T-helper 22 cell (primary cell): ENCODE data around the gene PAX8.
"Not testable (repeated sequence)": the region's sequence is repeated elsewhere in the genome, so short reads cannot be mapped to it uniquely, and the experiment has no call there.

Experiments
- DNase-seq: peaks from one replicate; pipeline ENCODE4 v3.0.0-alpha.2; 2020; ENCODE audit warnings: low read depth

The PAX8 gene

DNA sequence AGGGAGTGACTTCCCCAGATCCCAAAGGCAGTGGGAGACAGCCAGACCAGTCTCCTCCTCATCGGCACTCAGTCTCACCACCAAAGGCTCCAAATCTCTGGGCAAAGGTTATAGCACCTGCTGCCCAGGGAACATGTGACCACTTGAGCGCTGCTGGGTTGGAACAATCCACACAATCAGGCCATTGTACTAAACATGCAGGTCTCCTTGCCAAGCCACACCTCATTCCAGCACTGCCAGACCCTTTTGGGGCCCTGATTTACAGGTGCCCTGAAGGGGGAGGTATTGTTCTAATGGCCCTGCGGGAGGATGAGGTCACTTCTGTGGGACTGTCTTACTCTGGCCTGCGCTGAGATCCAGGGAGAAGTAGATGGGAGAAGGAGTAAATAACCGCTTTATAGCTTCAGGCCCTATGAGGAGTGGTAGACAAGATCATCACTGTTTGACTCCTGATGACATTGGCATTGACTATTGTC lies 10.0 kb upstream of the PAX8 start:
- DNase-seq, result not testable (repeated sequence)

DNA sequence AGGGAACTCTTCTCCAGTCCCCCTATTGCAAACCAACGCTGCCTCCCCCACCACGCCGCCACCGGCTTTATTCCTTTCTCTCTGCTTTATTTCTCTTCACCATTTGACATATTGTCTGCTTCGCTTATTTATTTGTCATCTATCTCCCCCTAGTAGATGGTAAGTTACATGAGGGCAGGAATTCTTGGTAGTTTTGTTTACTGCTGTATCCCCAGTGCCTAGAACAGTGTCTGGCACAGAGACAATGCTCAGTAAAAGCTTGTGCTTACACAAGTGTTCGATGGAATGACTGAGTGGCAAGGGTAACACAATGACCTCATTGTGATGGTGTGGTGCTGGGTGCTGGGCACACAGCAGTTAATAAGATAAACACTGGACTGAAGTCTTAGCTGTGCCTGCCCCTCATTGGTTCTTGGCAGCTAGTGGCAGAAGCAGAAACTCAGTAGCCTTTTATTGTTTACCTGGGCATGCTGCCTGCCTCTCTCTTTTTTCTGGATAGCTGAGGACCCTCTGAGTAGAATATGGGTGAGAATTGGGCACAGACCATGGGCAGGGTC lies 9.5 kb upstream of the PAX8 start:
- not testable (repeated sequence) for DNase-seq

DNA sequence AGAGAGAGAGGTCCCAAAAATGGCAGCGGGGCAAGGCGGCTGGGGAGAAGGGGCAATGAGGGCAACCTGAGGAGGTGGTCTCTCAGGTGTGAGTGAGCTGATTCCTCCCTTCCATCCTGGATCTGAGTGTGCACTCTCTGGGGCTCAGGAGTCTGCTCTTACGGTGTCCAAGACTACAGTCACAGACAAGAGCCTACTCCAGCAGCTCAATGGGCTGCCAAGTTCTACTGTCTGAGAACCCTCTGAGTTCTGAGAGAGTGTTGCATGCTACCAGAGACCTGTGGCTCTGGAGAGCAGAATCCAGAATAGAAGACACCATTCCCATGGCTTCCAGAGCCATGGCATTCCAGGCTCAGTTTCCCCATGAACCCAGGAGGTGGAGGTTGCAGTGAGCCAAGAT lies 7.1 kb upstream of the PAX8 start:
- no peak for DNase-seq

DNA sequence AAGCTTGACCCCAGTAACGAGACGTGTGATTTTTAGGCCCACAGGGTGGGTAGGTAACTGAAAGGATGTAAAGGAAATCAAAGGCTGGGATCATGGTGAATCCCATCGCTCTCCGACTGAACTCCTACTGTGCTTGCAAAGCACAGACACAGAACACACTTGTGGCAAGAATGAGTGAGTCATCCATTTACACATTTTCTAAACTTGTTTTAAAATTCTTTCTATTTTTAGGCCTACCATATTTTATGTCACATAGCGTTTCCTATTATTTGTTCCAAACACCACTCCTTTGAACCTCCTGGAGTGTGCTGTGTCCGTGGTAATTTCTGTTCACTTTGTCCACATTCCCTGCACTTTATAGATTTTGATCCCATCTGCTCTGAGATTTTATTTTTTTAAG lies 6.3 kb upstream of the PAX8 start:
- DNase-seq, result not testable (repeated sequence)

DNA sequence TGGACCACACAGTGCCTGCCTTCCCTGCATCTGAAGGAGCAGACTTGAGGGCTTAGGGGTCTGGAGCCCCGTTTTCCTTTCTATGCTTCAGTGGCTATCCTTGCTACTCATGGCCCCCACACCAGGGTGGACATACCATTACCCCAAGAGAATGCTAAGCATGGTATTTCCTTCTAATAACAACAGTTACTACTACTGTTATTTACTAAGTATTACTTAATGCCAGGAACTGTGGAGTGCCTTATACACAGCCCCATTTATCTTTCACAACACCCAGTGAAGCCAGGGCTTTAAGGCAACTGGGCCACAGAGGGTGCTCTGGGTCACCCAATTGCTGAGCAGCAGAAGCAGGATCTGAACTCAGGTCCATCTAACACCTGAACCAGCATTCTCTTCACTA lies 5.8 kb upstream of the PAX8 start:
- DNase-seq, result no peak

DNA sequence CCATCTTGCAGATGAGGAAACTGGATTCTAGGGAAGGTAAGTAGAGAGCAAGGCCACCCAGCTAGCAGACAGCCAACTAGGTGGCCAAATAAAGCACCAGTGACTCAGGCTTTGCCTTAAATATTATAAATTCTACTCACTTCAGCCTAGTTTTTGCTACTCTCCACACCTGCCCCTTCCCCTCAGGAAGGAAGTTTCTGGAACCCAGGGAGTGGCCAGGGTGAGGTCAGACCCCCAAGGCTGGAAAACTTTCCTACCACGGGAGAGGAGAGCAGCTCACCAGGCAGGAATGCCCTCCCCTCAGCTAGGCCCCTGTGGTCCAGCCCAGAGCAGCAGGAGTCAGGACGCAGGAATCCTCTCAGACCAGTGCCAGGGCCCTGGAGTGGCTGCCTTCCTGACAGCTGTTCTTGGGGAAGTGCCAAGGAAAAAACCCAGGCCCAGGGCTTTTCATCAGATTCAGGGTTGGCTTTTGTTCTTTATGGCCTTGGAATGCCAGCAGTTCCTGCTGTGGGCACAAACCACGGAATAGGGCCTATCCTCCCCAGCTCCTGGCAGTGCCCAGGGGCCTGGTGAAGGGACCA lies 5.1 kb upstream of the PAX8 start:
- no peak for DNase-seq

GRCh38 chr2:113282747-113283533 lies 4.2 kb upstream of the PAX8 start:
- DNase-seq, result no peak

GRCh38 chr2:113281910-113282746 lies 3.4 kb upstream of the PAX8 start:
- DNase-seq, result no peak

GRCh38 chr2:113278073-113278741 lies 514 bp downstream of the PAX8 start:
- no peak for DNase-seq

- DNase-seq, result no peak
Measured at GRCh38 chr2:113277474-113278072, 1.1 kb downstream of the PAX8 start.

GRCh38 chr2:113276761-113277425 lies 1.8 kb downstream of the PAX8 start:
- DNase-seq, result no peak

GRCh38 chr2:113276216-113276760 lies 2.4 kb downstream of the PAX8 start:
- DNase-seq, result no peak

GRCh38 chr2:113275556-113276215 lies 3.0 kb downstream of the PAX8 start:
- no peak for DNase-seq

DNA sequence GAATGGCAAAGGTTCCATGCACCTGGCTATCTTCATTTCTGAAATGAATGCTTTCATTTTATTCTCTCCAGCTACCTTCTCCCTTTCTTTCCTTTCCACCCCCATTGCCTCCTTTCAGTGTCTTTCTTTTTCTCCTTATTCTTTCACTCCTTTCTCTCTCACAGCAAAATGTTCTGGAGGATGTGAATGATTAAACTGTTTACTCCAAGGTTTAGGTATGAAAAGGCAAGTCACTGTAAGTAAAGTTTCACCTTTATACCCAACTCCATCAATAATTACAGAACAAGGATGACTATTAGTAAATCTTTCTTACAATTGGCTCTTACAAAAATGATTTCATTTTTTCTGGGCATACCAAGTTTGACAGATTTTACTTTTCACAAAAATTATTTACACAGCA lies 4.3 kb downstream of the PAX8 start:
- no peak for DNase-seq

DNA sequence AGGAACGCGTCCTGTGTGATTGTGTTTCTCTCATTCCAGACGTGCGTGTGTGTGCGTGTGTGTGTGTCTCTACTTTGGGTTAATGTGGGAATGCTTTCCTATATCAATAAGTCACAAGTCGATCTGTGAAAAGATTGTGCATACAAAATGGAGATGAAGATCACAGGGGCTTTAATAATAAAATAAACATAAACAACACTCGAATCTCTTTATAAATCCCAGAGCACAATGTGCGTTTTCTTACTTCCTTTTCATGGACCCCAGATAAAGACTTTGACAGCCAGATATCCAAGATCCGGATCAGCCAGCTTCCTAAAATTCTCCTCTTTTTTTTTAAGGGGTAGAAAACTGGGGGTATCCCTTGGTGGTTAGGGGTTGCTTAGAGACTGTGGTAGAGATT lies 4.7 kb downstream of the PAX8 start:
- DNase-seq, result no peak

DNA sequence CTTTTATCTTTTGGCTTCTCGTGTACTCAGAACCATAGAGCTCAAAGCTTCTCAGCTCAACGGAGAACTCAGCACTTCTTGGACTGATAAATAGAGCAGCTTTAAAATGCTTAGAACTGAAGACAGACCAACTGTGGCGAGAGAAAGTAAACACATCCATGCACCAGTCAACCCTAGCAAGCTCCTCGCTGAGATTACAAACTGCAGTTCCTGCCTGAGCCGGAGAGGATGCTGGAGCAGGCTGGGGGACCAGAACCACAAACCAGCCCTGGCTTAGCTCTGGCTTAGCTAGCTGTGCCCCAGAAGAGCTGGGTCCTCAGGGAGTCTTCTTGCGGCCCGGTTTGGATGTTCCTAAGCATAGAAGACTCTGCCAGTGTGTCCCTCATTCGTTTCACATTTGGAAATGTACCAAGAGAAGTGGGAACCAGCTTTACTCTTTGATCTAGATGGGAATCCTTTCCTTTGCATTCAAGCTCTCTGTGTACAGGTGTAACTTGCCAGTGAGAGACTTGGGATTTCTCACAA lies 5.6 kb downstream of the PAX8 start:
- DNase-seq, result no peak

DNA sequence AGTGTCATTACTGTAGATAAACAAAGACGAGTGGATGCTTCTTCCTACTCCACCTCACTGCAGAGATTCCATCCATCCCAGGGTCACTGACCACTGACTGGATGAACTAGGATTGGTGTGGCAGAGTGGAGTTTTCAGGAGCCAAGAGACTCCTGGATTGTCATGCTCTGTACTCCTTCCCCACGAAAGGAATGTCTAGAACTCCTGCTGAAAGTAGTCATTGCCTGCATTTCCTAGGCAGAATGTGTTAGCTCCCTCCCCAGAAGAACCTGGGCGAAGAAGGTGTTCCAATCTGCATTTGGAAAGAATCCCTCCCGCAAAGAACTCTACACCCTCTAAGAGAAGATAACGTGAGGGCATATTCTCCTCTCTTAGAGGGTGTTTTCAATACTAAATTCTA lies 6.2 kb downstream of the PAX8 start:
- DNase-seq, result no peak

DNA sequence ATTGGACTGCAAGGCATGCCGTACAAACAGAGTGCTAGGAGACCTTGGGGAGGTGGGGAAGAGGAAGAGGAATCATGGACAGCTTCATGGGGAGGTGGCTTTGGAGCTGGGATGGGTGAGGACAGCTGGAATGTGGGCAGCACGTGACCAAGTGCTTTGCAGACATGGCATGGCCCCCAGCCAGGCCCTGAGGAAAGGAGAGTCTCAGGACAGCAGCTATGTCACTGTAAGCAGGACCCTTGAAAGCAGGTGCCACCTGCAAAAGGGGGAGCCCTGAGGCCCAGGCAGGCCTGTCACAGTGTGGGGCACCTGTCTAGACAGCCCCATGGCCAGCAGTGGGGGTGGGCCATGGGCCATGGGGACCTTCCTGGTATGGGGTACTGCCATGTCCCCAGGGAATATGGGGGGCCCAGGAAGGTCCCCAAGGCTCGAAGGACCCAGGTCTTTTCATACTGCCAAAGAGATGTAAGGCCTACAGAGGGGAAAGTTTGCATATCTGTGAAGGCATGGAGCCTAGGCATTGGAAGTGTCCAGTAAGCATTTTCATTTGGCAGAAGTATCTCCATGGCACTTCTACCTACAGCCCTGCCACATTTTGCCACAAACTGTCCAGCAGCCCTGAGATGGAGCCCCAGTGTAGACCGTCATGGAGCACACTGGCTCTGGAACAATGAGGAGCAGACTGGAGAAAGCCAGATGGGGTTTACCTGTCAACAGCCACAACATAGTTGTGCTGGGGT lies 9.9 kb downstream of the PAX8 start:
- DNase-seq, result no peak

GRCh38 chr2:113266431-113266830 lies 12.3 kb downstream of the PAX8 start:
- DNase-seq, result no peak
